IPS-NIHi7 (cell line): ENCODE measurements around the gene RIC8A.
A peak's percentile ranks its signal among the peaks of the same experiment; 100 is the strongest.

Experiments used
- DNase-seq: peaks from one replicate; pipeline ENCODE4 v3.0.0; 2012; ENCODE audit warnings: mixed read lengths; ENCODE audit errors: extremely low spot score

The RIC8A gene

DNA sequence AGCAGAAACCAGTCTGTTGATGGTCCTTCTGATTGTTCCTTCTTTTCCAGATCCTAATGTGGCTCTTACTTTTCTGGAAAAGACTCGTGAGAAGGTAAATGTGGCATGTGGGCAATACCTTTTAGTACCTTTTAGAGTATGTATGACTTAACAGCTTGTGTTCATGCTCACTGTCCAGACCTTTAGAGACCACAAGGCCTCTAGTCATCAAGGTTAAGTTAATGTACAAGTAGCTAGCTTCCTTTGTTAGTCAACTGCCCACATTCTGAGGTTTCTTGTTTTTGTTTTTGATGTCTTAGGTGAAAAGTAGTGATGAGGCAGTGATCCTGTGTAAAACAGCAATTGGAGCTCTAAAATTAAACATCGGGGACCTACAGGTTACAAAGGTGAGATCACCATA is 36.9 kb downstream of the RIC8A start:
- DNase-seq: no peak

GRCh38 chr11:249062-249461 is 41.6 kb downstream of the RIC8A start:
- no peak for DNase-seq

DNA sequence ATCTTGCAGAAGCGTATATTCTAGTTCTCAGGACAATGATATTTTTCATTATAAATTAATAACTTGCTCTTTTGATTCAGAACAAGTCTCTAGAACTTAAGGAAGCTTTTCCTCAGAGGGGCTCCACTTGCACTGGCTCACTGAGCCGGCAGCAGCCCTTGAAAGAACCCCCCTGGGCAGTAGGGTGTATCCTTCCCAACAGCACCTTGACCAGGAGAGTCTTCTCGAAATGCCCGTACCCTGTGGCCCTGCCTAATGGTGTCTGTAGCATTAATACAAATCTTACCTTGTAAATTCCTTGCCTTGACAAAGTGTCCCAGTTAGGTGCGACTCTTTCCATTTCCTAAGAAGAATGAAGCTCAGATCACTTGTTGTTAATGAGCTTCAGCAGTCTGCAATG is 42.8 kb downstream of the RIC8A start:
- no peak for DNase-seq

GRCh38 chr11:250740-251299 is 43.3 kb downstream of the RIC8A start:
- peak; percentile 85 for DNase-seq

DNA sequence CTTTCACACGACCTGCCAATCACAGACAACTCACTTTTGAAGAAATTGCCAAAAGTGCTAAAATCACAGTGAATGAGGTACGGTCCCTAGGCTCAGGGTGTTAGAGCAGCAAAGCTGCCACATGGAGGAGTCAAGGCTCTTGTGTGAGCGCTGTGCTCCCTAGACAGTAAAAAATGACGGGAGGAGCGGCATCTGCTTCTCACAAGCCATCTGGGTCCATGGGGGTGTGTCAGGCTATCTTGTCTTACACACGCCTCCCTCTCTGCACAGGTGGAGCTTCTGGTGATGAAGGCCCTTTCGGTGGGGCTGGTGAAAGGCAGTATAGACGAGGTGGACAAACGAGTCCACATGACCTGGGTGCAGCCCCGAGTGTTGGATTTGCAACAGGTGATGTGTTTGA is 44.0 kb downstream of the RIC8A start:
- no peak for DNase-seq

DNA sequence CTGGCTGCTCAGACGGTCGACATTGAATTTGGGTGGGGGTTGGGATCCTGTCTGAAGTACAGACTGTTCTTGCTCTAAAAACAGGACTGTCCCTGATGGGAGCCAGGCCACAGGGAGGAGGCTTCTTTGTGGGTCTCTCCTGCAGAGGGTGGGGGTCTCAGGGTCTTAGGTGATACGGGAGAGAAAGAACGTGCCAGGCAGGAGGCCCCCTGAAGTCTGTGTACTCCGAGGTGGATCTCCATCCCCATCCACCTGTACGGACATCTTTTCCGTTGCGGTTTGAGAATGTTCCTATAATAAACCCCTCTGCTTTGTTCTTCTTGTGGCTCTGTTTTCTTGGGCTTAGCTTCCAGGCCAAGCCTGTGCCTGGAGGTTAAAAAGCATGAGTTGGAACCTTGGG is 45.2 kb downstream of the RIC8A start:
- DNase-seq: no peak

DNA sequence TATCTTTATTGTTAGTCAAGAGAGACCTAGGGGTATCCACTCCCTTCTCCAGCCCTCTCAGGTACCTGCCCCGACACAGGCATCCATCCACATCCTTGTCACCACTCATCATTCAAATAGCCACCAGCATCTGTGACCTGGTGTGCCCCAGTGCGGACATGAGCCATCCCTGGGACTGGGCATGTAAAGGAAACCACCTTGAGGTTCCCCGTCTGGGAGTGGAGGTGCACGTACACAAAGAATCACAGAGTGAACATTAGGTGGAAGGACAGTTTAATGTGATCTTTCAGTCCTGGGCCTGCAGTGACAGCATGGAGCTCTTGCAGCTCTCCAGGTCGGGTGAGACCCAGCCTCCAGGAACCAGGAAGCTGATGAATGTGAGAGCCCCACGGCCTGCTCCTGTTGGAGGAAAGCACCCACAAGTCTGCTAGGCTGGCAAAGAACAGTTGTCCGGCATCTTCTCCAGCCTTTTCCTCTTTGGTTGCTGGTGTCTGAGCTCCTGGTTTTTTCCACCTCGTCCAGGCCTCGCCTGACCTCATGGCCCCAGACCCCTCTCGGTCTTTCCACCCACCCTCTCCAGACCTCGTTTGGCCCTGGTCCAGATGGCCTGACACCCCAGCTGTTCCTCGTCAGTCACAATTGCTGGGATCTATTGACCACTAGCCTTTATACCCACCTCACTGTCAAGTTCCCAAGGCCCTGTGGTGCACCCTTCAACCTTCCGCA is 45.8 kb downstream of the RIC8A start:
- DNase-seq: no peak

GRCh38 chr11:253886-254270 is 46.4 kb downstream of the RIC8A start:
- DNase-seq: no peak

GRCh38 chr11:255176-255575 is 47.7 kb downstream of the RIC8A start:
- DNase-seq: no peak

DNA sequence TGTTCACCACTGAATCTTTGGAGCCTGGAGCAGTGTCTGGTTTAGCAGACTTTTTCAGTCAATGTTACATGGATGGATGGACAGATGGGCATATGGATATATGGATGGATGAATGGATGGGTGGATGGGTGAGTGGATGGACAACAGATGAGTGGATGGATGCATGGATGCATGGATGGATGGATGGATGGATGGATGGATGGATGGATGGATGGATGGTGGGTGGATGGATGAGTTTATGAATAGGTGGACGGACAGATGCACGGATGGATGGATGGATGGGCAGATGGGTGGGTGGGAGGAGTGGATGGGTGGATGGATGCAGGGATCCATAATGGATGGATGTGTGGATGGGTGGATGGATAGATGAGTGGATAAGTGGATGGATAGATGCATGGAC is 48.3 kb downstream of the RIC8A start:
- no peak for DNase-seq

DNA sequence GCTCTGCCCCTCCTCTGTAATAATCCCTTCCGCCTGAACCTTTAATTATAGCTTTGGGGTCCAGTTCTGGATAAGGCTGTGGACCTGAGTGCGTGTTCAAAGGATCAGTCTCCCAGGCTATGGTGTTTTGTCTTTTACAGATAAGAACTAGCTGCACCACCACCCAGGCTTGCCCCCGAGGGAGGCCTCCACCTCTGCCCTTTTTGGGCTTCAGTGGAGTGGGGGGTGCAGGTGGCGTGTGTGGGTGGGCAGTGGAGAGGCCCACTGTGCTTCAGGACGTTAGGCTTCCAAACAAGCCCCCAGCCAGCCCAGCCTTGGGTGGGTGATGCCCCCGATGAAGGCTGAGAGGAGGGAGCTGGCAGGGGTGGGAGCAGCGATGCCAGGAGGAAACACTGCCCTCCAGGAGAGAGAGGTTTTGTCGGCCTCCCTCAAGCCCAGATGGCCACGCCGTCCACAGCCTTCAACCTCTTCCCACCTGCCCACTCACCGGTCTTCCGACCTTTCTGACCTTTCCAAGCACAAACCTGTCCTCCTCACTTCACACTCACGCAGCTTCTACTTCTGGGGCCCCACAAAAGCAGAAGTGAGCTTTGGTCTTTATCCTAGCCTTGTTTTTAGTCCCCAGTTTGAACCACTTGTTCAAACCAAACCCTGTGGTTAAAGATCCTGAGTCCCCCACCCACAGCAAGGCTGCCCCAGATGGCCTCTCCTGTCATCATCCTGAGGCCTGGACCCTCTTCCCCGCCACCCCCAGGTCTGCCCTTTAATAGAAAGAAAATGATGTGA is 49.6 kb downstream of the RIC8A start:
- DNase-seq: no peak

GRCh38 chr11:257766-258493 is 50.4 kb downstream of the RIC8A start:
- DNase-seq: no peak

- no peak for DNase-seq
Measured at GRCh38 chr11:259413-259812, 51.9 kb downstream of the RIC8A start.

GRCh38 chr11:261624-262023 is 54.1 kb downstream of the RIC8A start:
- no peak for DNase-seq
